HG02798 (cell line): ENCODE data around the gene ACIN1.
A peak's percentile ranks its signal among the peaks of the same experiment; 100 is the strongest.

Experiments used
- ATAC-seq: cut with Tn5 transposase; IDR thresholded peaks from one replicate; pipeline ENCODE4 v1.9.1; 2021; ENCODE audit warnings: mild to moderate bottlenecking; ENCODE audit not compliant: unreplicated experiment, poor library complexity

Gene ACIN1

GRCh38 chr14:23062002-23062401, 32.9 kb downstream of the ACIN1 start:
- ATAC-seq: no peak

GRCh38 chr14:23060536-23061260, 34.2 kb downstream of the ACIN1 start:
- no peak for ATAC-seq

- no peak for ATAC-seq
Measured at GRCh38 chr14:23058654-23059504, 36.1 kb downstream of the ACIN1 start.

- peak; percentile 63 for ATAC-seq
Measured at GRCh38 chr14:23057757-23058653, 36.9 kb downstream of the ACIN1 start.

- ATAC-seq: peak; percentile 56
Measured at GRCh38 chr14:23056956-23057756, 37.8 kb downstream of the ACIN1 start, which contains the start of gene CDH24. Gene CDH24 (minus strand): TSS chr14:23057520. CDS start chr14:23055733, 1,787 bp downstream.

- peak; percentile 63 for ATAC-seq
Measured at GRCh38 chr14:23056145-23056955, 38.6 kb downstream of the ACIN1 start.

GRCh38 chr14:23055621-23056144, 39.3 kb downstream of the ACIN1 start:
- ATAC-seq: no peak

GRCh38 chr14:23055147-23055550, 39.8 kb downstream of the ACIN1 start:
- ATAC-seq: no peak

- ATAC-seq: no peak
Measured at GRCh38 chr14:23054000-23054811, 40.7 kb downstream of the ACIN1 start.

GRCh38 chr14:23053426-23053825, 41.5 kb downstream of the ACIN1 start:
- no peak for ATAC-seq

GRCh38 chr14:23052671-23053070, 42.3 kb downstream of the ACIN1 start:
- ATAC-seq: no peak

- ATAC-seq: no peak
Measured at GRCh38 chr14:23052182-23052623, 42.7 kb downstream of the ACIN1 start.

- no peak for ATAC-seq
Measured at GRCh38 chr14:23051141-23052057, 43.5 kb downstream of the ACIN1 start.

- no peak for ATAC-seq
Measured at GRCh38 chr14:23049011-23049410, 45.9 kb downstream of the ACIN1 start.

- ATAC-seq: no peak
Measured at GRCh38 chr14:23047751-23048693, 46.9 kb downstream of the ACIN1 start.
